H1 (cell line): ENCODE results near the gene PRPF18. TPM values are rescaled to one million over a fixed set of nuclear protein-coding genes. Genes with fewer than 3 reads are reported as not detected.

Source experiments
- CHD1 ChIP-seq: IDR thresholded peaks from 2 replicates; pipeline ENCODE4 v1.6.1; 2012; ENCODE audit warnings: low read depth, low read length, improper control_type of control experiment
- EGR1 ChIP-seq: IDR thresholded peaks from 2 replicates; pipeline ENCODE4 v1.6.1; 2011; ENCODE audit warnings: low read depth, low read length, borderline replicate concordance
- JUN ChIP-seq: IDR thresholded peaks from 2 replicates; pipeline ENCODE4 v1.6.1; 2011; ENCODE audit warnings: low read depth, mild to moderate bottlenecking, improper control_type of control experiment, low read length
- MAFK ChIP-seq: IDR thresholded peaks from 2 replicates; pipeline ENCODE4 v1.6.1; 2012; ENCODE audit warnings: low read depth, mild to moderate bottlenecking, improper control_type of control experiment, low read length
- POLR2A ChIP-seq, 2 experiments: IDR thresholded peaks; 1 replicate in 1 of 2; 2 replicates in 1 of 2; pipeline ENCODE4 v1.6.1; 2011; ENCODE audit warnings: low read depth in 2 of 2, low read length in 2 of 2, mild to moderate bottlenecking in 2 of 2; ENCODE audit errors: control extremely low read depth in 1 of 2
- SIN3A ChIP-seq, 2 experiments: IDR thresholded peaks in 1 of 2; conservative IDR thresholded peaks in 1 of 2; 2 replicates each; pipeline ENCODE4 v1.6.1; 2011 to 2012; ENCODE audit warnings: low read length in 2 of 2, improper control_type of control experiment in 1 of 2, low read depth in 1 of 2, mild to moderate bottlenecking in 1 of 2
- SP2 ChIP-seq: IDR thresholded peaks from 2 replicates; pipeline ENCODE4 v1.6.1; 2012; ENCODE audit warnings: mild to moderate bottlenecking, low read length, inconsistent platforms
- polyA plus RNA-seq, 7 experiments: library from polyadenylated mRNA; depleted of rRNA in 3 of 7; stranded (reverse) in 5 of 7; unstranded in 2 of 7; fragments of >200 nt in 5 of 7; fragments of 200-250 nt in 2 of 7; gene quantifications; 1 replicate in 5 of 7; 2 replicates in 1 of 7; 4 replicates in 1 of 7; pipeline versions ENCODE4 v1.2.1 to v1.2.3, GENCODE V29; 2011 to 2013; ENCODE audit warnings: missing spikeins in 2 of 7, mixed read lengths in 2 of 7
- total RNA-seq: library from RNA; stranded (reverse); fragmentation: NEBNext Ultra II Directional; extraction: Animal tissue kit (Norgen Biotek cat#: 25700); gene quantifications from 2 replicates; pipeline ENCODE4 v1.2.1, GENCODE V29; 2021

PRPF18 gene
- total and polyA plus RNA-seq, 2 of the 8 experiments (the other 6 are each of a cell fraction or from before 2014, with no cell fraction given) = 3.8 to 12.6 TPM

- TF ChIP-seq JUN = no peak
- TF ChIP-seq POLR2A (IDR thresholded peaks at IDR 0.05; ENCODE audit: control extremely low read depth in 1 of 2, low read depth in 2 of 2, low read length in 2 of 2) = no peak
- TF ChIP-seq EGR1 = no peak
- TF ChIP-seq SIN3A (conservative IDR thresholded peaks at IDR 0.05 in 1 of 2, IDR thresholded peaks at IDR 0.05 in 1 of 2; ENCODE audit: low read depth in 1 of 2, low read length in 2 of 2) = no peak
- no peak for TF ChIP-seq SP2
- TF ChIP-seq CHD1 = no peak
- TF ChIP-seq MAFK = no peak
- TF ChIP-seq, all 59 proteins: peak for 0
These were observed 6.8 kb downstream of the PRPF18 start (continued) for GRCh38 chr10:13593535-13593934.
